Stomach (tissue), 4 donors: ENCODE results near the gene CP.

ENCODE experiments used
- EP300 ChIP-seq: sonication (generic); formaldehyde crosslinking; IDR thresholded peaks from one replicate; pipeline ENCODE4 v1.6.1; 2017; ENCODE audit warnings: antibody characterized with exemption
- POLR2A ChIP-seq, 4 donors: fragments of 450-650 bp; IDR thresholded peaks; one replicate each; pipeline ENCODE4 v1.6.1; 2016; ENCODE audit warnings: antibody characterized with exemption in 4 of 4, control low read depth in 2 of 4, mild to moderate bottlenecking in 1 of 4, moderate library complexity in 1 of 4
- POLR2AphosphoS5 ChIP-seq, 3 donors: sonication (generic); formaldehyde crosslinking; IDR thresholded peaks; one replicate each; pipeline ENCODE4 v1.6.1; 2016; ENCODE audit warnings: antibody characterized with exemption in 3 of 3
- TF ChIP-seq, protein P1 (sequence below), 7 experiments: fragments of 450-650 bp in 4 of 7; fragments of 200-600 bp in 3 of 7; sonication (generic) in 3 of 7; IDR thresholded peaks; one replicate each; pipeline ENCODE4 v1.5.1; 2016 to 2019; ENCODE audit warnings: antibody characterized with exemption in 7 of 7, control low read depth in 2 of 7, mild to moderate bottlenecking in 1 of 7

DNA sequence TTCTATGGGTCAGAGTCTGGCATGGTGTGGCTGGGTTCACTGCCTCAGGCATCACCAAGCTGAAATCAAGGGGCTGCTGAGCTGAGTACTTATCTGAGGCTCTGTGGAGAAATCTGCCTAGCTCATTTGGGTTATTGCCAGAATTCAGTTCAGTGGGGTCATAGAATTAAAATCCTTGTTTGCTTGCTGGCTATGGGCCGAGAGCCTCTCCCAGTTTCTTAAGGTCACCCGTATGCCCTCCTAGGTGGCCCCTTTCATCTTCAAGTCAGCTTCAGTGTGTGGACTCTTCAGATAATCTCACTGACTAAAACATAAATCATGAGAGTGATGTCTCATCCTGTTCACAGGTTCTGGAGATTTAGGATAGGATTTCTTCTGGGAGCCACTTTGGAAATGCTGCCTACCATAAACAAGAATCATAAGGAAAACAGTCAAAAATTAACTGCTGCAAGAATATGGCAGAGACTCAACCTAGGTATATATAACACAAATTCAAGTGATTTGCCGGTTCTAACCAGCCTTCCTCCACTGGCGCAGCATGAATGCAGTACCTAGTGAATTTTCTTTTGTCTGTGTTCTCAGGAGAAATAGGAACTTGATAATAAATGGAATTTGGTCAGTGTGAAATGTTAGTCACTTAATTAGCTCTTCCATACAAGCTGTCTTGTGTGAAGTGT, 5.3 kb downstream of the CP start:
- TF ChIP-seq, protein P1, sequence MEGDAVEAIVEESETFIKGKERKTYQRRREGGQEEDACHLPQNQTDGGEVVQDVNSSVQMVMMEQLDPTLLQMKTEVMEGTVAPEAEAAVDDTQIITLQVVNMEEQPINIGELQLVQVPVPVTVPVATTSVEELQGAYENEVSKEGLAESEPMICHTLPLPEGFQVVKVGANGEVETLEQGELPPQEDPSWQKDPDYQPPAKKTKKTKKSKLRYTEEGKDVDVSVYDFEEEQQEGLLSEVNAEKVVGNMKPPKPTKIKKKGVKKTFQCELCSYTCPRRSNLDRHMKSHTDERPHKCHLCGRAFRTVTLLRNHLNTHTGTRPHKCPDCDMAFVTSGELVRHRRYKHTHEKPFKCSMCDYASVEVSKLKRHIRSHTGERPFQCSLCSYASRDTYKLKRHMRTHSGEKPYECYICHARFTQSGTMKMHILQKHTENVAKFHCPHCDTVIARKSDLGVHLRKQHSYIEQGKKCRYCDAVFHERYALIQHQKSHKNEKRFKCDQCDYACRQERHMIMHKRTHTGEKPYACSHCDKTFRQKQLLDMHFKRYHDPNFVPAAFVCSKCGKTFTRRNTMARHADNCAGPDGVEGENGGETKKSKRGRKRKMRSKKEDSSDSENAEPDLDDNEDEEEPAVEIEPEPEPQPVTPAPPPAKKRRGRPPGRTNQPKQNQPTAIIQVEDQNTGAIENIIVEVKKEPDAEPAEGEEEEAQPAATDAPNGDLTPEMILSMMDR (IDR thresholded peaks at IDR 0.05), result no peak
- TF ChIP-seq POLR2A (IDR thresholded peaks at IDR 0.05) (no peak), EP300 (no peak), POLR2AphosphoS5 (IDR thresholded peaks at IDR 0.05) (no peak)
